K562 (cell line): Measurements from ENCODE around the gene SGSH. TPM values are rescaled to one million over a fixed set of nuclear protein-coding genes. Genes with fewer than 3 reads are reported as not detected.

Experiments
- BRD4 ChIP-seq: fragments of 200-600 bp; sonication (generic); IDR thresholded peaks from 2 replicates; pipeline ENCODE4 v1.6.1; 2017; ENCODE audit warnings: inconsistent platforms
- CEBPG ChIP-seq, 3 experiments: fragments of 200-800 bp in 1 of 3; sonication (Bioruptor generic) in 1 of 3; sonication (generic) in 1 of 3; formaldehyde crosslinking in 1 of 3; IDR thresholded peaks in 2 of 3; conservative IDR thresholded peaks in 1 of 3; 2 replicates each; pipeline versions ENCODE4 v1.6.1 to v1.8.0; 2016 to 2022; ENCODE audit warnings: missing compliant biosample characterization in 2 of 3, missing genetic modification characterization in 2 of 3, mild to moderate bottlenecking in 1 of 3, missing genetic modification reagents in 1 of 3
- CTBP1 ChIP-seq: fragments of 450-650 bp; IDR thresholded peaks from 2 replicates; pipeline ENCODE4 v1.6.1; 2016; ENCODE audit warnings: borderline replicate concordance
- MEF2A ChIP-seq: IDR thresholded peaks from 2 replicates; pipeline ENCODE4 v1.6.1; 2011; ENCODE audit warnings: low read depth, mild to moderate bottlenecking, low read length, moderate library complexity; ENCODE audit not compliant: control insufficient read depth
- POLR2B ChIP-seq: fragments of 450-650 bp; IDR thresholded peaks from 2 replicates; pipeline ENCODE4 v1.6.1; 2018; ENCODE audit warnings: low read depth; ENCODE audit not compliant: partially characterized antibody
- RBM14 ChIP-seq: fragments of 200-400 bp; formaldehyde crosslinking; IDR thresholded peaks from 2 replicates; pipeline ENCODE4 v1.6.1; 2018; ENCODE audit warnings: low read depth, mild to moderate bottlenecking, low read length, moderate library complexity, borderline replicate concordance; ENCODE audit not compliant: insufficient read depth
- SNIP1 ChIP-seq: fragments of 450-650 bp; IDR thresholded peaks from 2 replicates; pipeline ENCODE4 v1.7.1; 2017; ENCODE audit warnings: low read depth, mild to moderate bottlenecking
- XRCC4 ChIP-seq: IDR thresholded peaks from one replicate; pipeline ENCODE4 v1.6.1; 2011; ENCODE audit not compliant: insufficient read depth, insufficient read length; ENCODE audit errors: extremely low read depth
- polyA plus RNA-seq, 8 experiments: library from polyadenylated mRNA; depleted of rRNA in 4 of 8; stranded (reverse) in 5 of 8; unstranded in 3 of 8; fragments of >200 nt; fragmentation: Nextera tagmentation in 2 of 8; fragmentation: Illumina TruSeq in 1 of 8; extraction: Ambion mirVana in 2 of 8; extraction: Trizol in 1 of 8; gene quantifications; 2 replicates each; pipeline versions ENCODE4 v1.2.1 to v1.2.3, GENCODE V29; 2011 to 2014; ENCODE audit warnings: inconsistent platforms in 1 of 8, missing spikeins in 1 of 8
- total RNA-seq, 7 experiments: library from RNA; depleted of rRNA in 6 of 7; stranded (reverse); fragments of >200 nt in 6 of 7; fragmentation: Illumina TruSeq in 2 of 7; extraction: Trizol in 2 of 7; gene quantifications; 2 replicates each; pipeline versions ENCODE4 v1.2.1 to v1.2.3, GENCODE V29; 2011 to 2021; ENCODE audit warnings: low replicate concordance in 1 of 7
- TF ChIP-seq, protein P1 (sequence below): fragments of 450-650 bp; IDR thresholded peaks from 2 replicates; pipeline ENCODE4 v1.7.1; 2018; ENCODE audit warnings: mild to moderate bottlenecking, low read depth; ENCODE audit not compliant: partially characterized antibody
- TF ChIP-seq, protein P2 (sequence below): sonication (generic); formaldehyde crosslinking; IDR thresholded peaks from 2 replicates; pipeline ENCODE4 v1.4.0; 2020; ENCODE audit warnings: mild to moderate bottlenecking, missing genetic modification reagents
- TF ChIP-seq, protein P3 (sequence below): fragments of 200-800 bp; sonication (Bioruptor generic); IDR thresholded peaks from 2 replicates; pipeline ENCODE4 v1.6.1; 2017; ENCODE audit warnings: missing genetic modification characterization, missing compliant biosample characterization

SGSH gene
- total and polyA plus RNA-seq, 9 of the 15 experiments (the other 6 are each of a cell fraction or from before 2014, with no cell fraction given): 0.25 to 15.7 (median 4.9) TPM

DNA sequence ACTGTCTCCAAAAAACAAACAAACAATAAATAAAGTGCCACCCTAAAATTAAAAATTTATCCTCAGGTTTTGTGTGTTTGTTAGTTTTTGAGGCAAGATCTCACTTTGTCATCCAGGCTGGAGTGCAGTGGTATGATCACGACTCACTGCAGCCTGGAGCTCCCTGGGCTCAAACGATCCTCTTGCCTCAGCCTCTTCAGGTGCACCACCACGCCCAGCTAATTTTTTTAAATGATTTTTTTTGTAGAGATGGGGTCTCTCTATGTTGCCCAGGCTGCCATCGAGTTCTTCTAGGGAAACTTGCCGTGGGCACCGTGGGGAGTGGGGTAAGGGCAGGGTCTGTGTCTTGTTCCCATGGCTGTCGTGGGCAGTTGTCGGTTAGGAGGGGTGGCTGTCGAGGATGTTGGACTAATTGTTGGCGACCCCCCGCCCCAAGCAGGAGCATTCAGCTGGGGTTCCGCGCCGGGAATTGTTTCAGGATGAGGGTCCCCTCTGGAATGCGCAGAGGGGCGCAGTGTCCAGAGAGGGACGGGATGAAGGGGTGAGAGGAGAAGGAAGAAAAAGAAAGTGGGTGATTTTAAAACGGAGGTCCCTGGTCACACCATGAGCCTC is 39.4 kb upstream of the SGSH start (continued):
- TF ChIP-seq, protein P1, sequence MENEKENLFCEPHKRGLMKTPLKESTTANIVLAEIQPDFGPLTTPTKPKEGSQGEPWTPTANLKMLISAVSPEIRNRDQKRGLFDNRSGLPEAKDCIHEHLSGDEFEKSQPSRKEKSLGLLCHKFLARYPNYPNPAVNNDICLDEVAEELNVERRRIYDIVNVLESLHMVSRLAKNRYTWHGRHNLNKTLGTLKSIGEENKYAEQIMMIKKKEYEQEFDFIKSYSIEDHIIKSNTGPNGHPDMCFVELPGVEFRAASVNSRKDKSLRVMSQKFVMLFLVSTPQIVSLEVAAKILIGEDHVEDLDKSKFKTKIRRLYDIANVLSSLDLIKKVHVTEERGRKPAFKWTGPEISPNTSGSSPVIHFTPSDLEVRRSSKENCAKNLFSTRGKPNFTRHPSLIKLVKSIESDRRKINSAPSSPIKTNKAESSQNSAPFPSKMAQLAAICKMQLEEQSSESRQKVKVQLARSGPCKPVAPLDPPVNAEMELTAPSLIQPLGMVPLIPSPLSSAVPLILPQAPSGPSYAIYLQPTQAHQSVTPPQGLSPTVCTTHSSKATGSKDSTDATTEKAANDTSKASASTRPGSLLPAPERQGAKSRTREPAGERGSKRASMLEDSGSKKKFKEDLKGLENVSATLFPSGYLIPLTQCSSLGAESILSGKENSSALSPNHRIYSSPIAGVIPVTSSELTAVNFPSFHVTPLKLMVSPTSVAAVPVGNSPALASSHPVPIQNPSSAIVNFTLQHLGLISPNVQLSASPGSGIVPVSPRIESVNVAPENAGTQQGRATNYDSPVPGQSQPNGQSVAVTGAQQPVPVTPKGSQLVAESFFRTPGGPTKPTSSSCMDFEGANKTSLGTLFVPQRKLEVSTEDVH: no peak
- no peak for TF ChIP-seq RBM14
- TF ChIP-seq BRD4: no peak
- no peak for TF ChIP-seq XRCC4
- TF ChIP-seq, protein P2, sequence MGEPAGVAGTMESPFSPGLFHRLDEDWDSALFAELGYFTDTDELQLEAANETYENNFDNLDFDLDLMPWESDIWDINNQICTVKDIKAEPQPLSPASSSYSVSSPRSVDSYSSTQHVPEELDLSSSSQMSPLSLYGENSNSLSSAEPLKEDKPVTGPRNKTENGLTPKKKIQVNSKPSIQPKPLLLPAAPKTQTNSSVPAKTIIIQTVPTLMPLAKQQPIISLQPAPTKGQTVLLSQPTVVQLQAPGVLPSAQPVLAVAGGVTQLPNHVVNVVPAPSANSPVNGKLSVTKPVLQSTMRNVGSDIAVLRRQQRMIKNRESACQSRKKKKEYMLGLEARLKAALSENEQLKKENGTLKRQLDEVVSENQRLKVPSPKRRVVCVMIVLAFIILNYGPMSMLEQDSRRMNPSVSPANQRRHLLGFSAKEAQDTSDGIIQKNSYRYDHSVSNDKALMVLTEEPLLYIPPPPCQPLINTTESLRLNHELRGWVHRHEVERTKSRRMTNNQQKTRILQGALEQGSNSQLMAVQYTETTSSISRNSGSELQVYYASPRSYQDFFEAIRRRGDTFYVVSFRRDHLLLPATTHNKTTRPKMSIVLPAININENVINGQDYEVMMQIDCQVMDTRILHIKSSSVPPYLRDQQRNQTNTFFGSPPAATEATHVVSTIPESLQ: no peak
- no peak for TF ChIP-seq CEBPG (CRISPR knock-in tag; IDR thresholded peaks at IDR 0.05)
- no peak for TF ChIP-seq CEBPG (tag; conservative IDR thresholded peaks at IDR 0.05 in 1 of 2, IDR thresholded peaks at IDR 0.05 in 1 of 2)
- no peak for TF ChIP-seq MEF2A
- no peak for TF ChIP-seq CTBP1
- TF ChIP-seq SNIP1: no peak
- TF ChIP-seq POLR2B: peak; percentile 36
- TF ChIP-seq, protein P3, sequence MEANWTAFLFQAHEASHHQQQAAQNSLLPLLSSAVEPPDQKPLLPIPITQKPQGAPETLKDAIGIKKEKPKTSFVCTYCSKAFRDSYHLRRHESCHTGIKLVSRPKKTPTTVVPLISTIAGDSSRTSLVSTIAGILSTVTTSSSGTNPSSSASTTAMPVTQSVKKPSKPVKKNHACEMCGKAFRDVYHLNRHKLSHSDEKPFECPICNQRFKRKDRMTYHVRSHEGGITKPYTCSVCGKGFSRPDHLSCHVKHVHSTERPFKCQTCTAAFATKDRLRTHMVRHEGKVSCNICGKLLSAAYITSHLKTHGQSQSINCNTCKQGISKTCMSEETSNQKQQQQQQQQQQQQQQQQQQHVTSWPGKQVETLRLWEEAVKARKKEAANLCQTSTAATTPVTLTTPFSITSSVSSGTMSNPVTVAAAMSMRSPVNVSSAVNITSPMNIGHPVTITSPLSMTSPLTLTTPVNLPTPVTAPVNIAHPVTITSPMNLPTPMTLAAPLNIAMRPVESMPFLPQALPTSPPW (CRISPR knock-in tag): no peak
